Upper lobe of left lung (tissue), 4 donors: ENCODE results near the gene DGKZ.

Source experiments
- CTCF ChIP-seq, 6 experiments: fragments of 450-650 bp in 4 of 6; fragments of 200-600 bp in 2 of 6; sonication (generic) in 2 of 6; IDR thresholded peaks; one replicate each; pipeline ENCODE4 v1.5.1; 2016 to 2019; ENCODE audit warnings: antibody characterized with exemption in 6 of 6
- EP300 ChIP-seq, 4 donors: sonication (generic); formaldehyde crosslinking; IDR thresholded peaks; one replicate each; pipeline ENCODE4 v1.5.1; 2017; ENCODE audit warnings: antibody characterized with exemption in 4 of 4, control low read depth in 2 of 4
- POLR2A ChIP-seq, 4 donors: fragments of 450-650 bp; IDR thresholded peaks; one replicate each; pipeline ENCODE4 v1.5.1; 2016 to 2017; ENCODE audit warnings: antibody characterized with exemption in 4 of 4, mild to moderate bottlenecking in 2 of 4
- POLR2AphosphoS5 ChIP-seq, 2 donors: sonication (generic); formaldehyde crosslinking; IDR thresholded peaks; one replicate each; pipeline ENCODE4 v1.5.1; 2017; ENCODE audit warnings: antibody characterized with exemption in 2 of 2

- TF ChIP-seq POLR2A (IDR thresholded peaks at IDR 0.05) (no peak), CTCF (IDR thresholded peaks at IDR 0.05) (no peak), EP300 (IDR thresholded peaks at IDR 0.05) (no peak), POLR2AphosphoS5 (IDR thresholded peaks at IDR 0.05) (no peak)
These were observed 23.0 kb downstream of the DGKZ start for GRCh38 chr11:46370253-46370652.
